Measurements from ENCODE around the gene PTPRD. TPM values are rescaled to one million over a fixed set of nuclear protein-coding genes. Genes with fewer than 3 reads are reported as not detected.

Gene PTPRD
- total and polyA plus RNA-seq, 9 of the 15 experiments (the other 6 are each of a cell fraction or from before 2014, with no cell fraction given) = 0.11 TPM; not detected in 8

DNA sequence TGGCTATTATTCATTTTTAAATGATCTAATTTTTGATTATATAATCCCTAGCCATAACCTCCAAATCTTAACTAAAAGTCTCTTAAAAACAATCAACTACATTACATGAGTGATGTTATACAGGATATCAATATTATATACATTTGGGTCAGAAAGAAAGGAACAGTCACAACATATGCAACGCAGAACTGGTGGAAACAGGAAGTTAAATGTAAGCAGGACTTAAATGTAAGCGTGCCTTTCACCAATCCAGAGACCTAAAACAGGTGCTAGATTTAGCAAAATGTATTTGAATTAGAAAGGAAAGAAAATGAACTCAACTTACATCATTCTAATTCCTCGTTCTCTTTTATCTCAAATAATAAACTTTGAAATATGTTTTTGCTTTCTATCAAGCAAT is 738.5 kb downstream of the PTPRD start:
- Histone ChIP-seq H3K9ac (ENCODE audit: insufficient read depth in 1 of 2, low read depth in 2 of 2, low read length in 2 of 2) (no peak overlapping the region), H3K9me1 (ENCODE audit: control insufficient read depth, insufficient read depth, low read length) (no peaks in the 10 kb centered on the region), H3K36me3 (ENCODE audit: control insufficient read depth, insufficient read depth, low read length) (no peaks in the 10 kb centered on the region), H3K9me3 (replicated peaks; ENCODE audit: control insufficient read depth, insufficient read depth, low read depth, low read length) (no peaks in the 10 kb centered on the region), H3K27ac (ENCODE audit: extremely low read depth, low read depth, low read length) (no peak overlapping the region), H4K20me1 (replicated peaks; ENCODE audit: control insufficient read depth, insufficient read depth, low read length) (no peaks in the 10 kb centered on the region), H3K4me2 (ENCODE audit: insufficient read depth, low read length) (no peak overlapping the region), H3K79me2 (ENCODE audit: control insufficient read depth, insufficient read depth, low read length) (no peaks in the 10 kb centered on the region), H3K4me3 (no peak overlapping the region), H3K27me3 (ENCODE audit: control insufficient read depth in 2 of 2, insufficient read depth in 2 of 2, low read length in 2 of 2) (no peaks in the 10 kb centered on the region), H3K4me1 (replicated peaks in 1 of 2; ENCODE audit: control insufficient read depth in 2 of 2, insufficient read depth in 2 of 2, low read length in 2 of 2) (no peaks in the 10 kb centered on the region), H2AFZ (ENCODE audit: low read depth, low read length) (no peak overlapping the region)
- POLR2A ChIA-PET = no interaction called here
- ATAC-seq (no peak), DNase-seq (ENCODE audit: extremely low read depth in 1 of 4, low spot score in 3 of 4) (no peak), FAIRE-seq (no peak)
- no TSS peak for BruUV-seq (replicated peaks)
- CTCF ChIA-PET (ENCODE audit: low intra/inter-chr PET ratio) = no interaction called here
- intact Hi-C loops (cut with micrococcal nuclease) (no loop called here), in situ Hi-C loops (cut with MboI) (no loop called here)
- TF ChIP-seq NBN (IDR thresholded peaks at IDR 0.05; ENCODE audit: low read depth) = no peak
- TF ChIP-seq CXXC5 (CRISPR knock-in tag; IDR thresholded peaks at IDR 0.05) = no peak
- no peak for TF ChIP-seq SRF (CRISPR knock-in tag; IDR thresholded peaks at IDR 0.05)
- no peak for TF ChIP-seq ZNF644 (tag; IDR thresholded peaks at IDR 0.05; ENCODE audit: low read depth)
- TF ChIP-seq WHSC1 (IDR thresholded peaks at IDR 0.05; ENCODE audit: low read length) = no peak
- no peak for TF ChIP-seq HSF4 (CRISPR knock-in tag; IDR thresholded peaks at IDR 0.05; ENCODE audit: borderline replicate concordance)
- TF ChIP-seq NFIX (CRISPR knock-in tag; IDR thresholded peaks at IDR 0.05; ENCODE audit: low read depth) = no peak
- TF ChIP-seq, protein P1, sequence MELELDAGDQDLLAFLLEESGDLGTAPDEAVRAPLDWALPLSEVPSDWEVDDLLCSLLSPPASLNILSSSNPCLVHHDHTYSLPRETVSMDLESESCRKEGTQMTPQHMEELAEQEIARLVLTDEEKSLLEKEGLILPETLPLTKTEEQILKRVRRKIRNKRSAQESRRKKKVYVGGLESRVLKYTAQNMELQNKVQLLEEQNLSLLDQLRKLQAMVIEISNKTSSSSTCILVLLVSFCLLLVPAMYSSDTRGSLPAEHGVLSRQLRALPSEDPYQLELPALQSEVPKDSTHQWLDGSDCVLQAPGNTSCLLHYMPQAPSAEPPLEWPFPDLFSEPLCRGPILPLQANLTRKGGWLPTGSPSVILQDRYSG (tag; conservative IDR thresholded peaks at IDR 0.05; ENCODE audit: low read depth) = no peak
- TF ChIP-seq MEF2A (IDR thresholded peaks at IDR 0.05; ENCODE audit: control insufficient read depth, low read depth, low read length) = no peak
- no peak for TF ChIP-seq RFX1 (IDR thresholded peaks at IDR 0.05)
- TF ChIP-seq GATAD2B (IDR thresholded peaks at IDR 0.05; ENCODE audit: borderline replicate concordance) = no peak
- TF ChIP-seq, protein P2, sequence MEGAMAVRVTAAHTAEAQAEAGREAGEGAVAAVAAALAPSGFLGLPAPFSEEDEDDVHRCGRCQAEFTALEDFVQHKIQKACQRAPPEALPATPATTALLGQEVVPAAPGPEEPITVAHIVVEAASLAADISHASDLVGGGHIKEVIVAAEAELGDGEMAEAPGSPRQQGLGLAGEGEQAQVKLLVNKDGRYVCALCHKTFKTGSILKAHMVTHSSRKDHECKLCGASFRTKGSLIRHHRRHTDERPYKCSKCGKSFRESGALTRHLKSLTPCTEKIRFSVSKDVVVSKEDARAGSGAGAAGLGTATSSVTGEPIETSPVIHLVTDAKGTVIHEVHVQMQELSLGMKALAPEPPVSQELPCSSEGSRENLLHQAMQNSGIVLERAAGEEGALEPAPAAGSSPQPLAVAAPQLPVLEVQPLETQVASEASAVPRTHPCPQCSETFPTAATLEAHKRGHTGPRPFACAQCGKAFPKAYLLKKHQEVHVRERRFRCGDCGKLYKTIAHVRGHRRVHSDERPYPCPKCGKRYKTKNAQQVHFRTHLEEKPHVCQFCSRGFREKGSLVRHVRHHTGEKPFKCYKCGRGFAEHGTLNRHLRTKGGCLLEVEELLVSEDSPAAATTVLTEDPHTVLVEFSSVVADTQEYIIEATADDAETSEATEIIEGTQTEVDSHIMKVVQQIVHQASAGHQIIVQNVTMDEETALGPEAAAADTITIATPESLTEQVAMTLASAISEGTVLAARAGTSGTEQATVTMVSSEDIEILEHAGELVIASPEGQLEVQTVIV (CRISPR knock-in tag; IDR thresholded peaks at IDR 0.05; ENCODE audit: borderline replicate concordance) = no peak
- TF ChIP-seq JUN (IDR thresholded peaks at IDR 0.05; ENCODE audit: borderline replicate concordance, low read depth, low read length) = no peak
- TF ChIP-seq JUN (CRISPR knock-in tag; IDR thresholded peaks at IDR 0.05; ENCODE audit: borderline replicate concordance) = no peak
- no peak for TF ChIP-seq NCOR1 (IDR thresholded peaks at IDR 0.05)
- no peak for TF ChIP-seq MBD2 (IDR thresholded peaks at IDR 0.05; ENCODE audit: borderline replicate concordance, low read depth)
- TF ChIP-seq TSC22D4 (tag; IDR thresholded peaks at IDR 0.05) = no peak
- no peak for TF ChIP-seq NCOA1 (IDR thresholded peaks at IDR 0.05; ENCODE audit: low read depth)
- TF ChIP-seq RBBP5 (IDR thresholded peaks at IDR 0.05; ENCODE audit: borderline replicate concordance, insufficient read depth, low read length, poor library complexity, severe bottlenecking) = no peak
- TF ChIP-seq GABPB2 (CRISPR knock-in tag; conservative IDR thresholded peaks at IDR 0.05) = no peak
- 0% methylated on average over 2 of the region's 3 CpGs for WGBS (ENCODE audit: insufficient coverage, low coverage, missing lambda C conversion rate)
